ENCODE data around the gene AASDH. TPM values are rescaled to one million over a fixed set of nuclear protein-coding genes. Genes with fewer than 3 reads are reported as not detected.

Gene AASDH
- total RNA-seq, 2 experiments from 2014 or later = 10.4 to 13.9 TPM

GRCh38 chr4:56360071-56360470 is 27.2 kb downstream of the AASDH start:
- CTCF ChIA-PET (ENCODE audit: unreplicated experiment) = no interaction called here

GRCh38 chr4:56356650-56357049 is 30.6 kb downstream of the AASDH start:
- ChIA-PET CTCF (ENCODE audit: unreplicated experiment) (interaction anchor here (0.6 kb wide), 1 partner anchor 74 kb away, joined by 4 read pairs; no protein-coding TSS in a partner anchor), POLR2A (no interaction called here)
- TF ChIP-seq EZH2phosphoT487 (IDR thresholded peaks at IDR 0.05; ENCODE audit: borderline replicate concordance, low read depth, low read length) (no peak), CTCF (conservative IDR thresholded peaks at IDR 0.05; ENCODE audit: low read length) (no peak)
- H3K79me2 ChIP-seq (ENCODE audit: insufficient read depth, low read depth, low read length) = no peaks in the 10 kb centered on the region
- H3K4me1 ChIP-seq (ENCODE audit: insufficient read depth, low read length, poor library complexity, severe bottlenecking) = no peaks in the 10 kb centered on the region
- H3K27ac ChIP-seq (ENCODE audit: low read depth, low read length, poor library complexity, severe bottlenecking) = no peak overlapping the region
- H2AFZ ChIP-seq (ENCODE audit: low read length) = no peak overlapping the region
- H3K36me3 ChIP-seq (ENCODE audit: insufficient read depth, low read length) = peaks cover 6% of the 10 kb centered on the region
- no peaks in the 10 kb centered on the region for H4K20me1 ChIP-seq (ENCODE audit: insufficient read depth, low read length)
- no peak overlapping the region for H3K4me3 ChIP-seq (ENCODE audit: low read depth, low read length, poor library complexity, severe bottlenecking)
- no TSS peak for BruUV-seq (replicated peaks)
- H3K4me2 ChIP-seq (ENCODE audit: low read length) = no peak overlapping the region
- no peak for DNase-seq (ENCODE audit: low spot score)
- intact Hi-C loops (cut with micrococcal nuclease; ENCODE audit: unreplicated experiment) = no loop called here
- no peaks in the 10 kb centered on the region for H3K9me2 ChIP-seq (ENCODE audit: insufficient read depth, low read length)
- no peaks in the 10 kb centered on the region for H3K9me3 ChIP-seq (ENCODE audit: low read length)

More at GRCh38 chr4:56360071-56360470, 27.2 kb downstream of the AASDH start:
- no peak for TF ChIP-seq EZH2phosphoT487 (IDR thresholded peaks at IDR 0.05; ENCODE audit: borderline replicate concordance, low read depth, low read length)
- TF ChIP-seq CTCF (conservative IDR thresholded peaks at IDR 0.05; ENCODE audit: low read length) = no peak
- no peak for DNase-seq (ENCODE audit: low spot score)
- H3K4me3 ChIP-seq (ENCODE audit: low read depth, low read length, poor library complexity, severe bottlenecking) = no peak overlapping the region
- H3K27ac ChIP-seq (ENCODE audit: low read depth, low read length, poor library complexity, severe bottlenecking) = no peak overlapping the region
- no peaks in the 10 kb centered on the region for H3K9me3 ChIP-seq (ENCODE audit: low read length)
- intact Hi-C loops (cut with micrococcal nuclease; ENCODE audit: unreplicated experiment) = no loop called here
- no peak overlapping the region for H3K4me2 ChIP-seq (ENCODE audit: low read length)
- no peak overlapping the region for H2AFZ ChIP-seq (ENCODE audit: low read length)
- H3K36me3 ChIP-seq (ENCODE audit: insufficient read depth, low read length) = peaks cover 7% of the 10 kb centered on the region
- H3K4me1 ChIP-seq (ENCODE audit: insufficient read depth, low read length, poor library complexity, severe bottlenecking) = no peaks in the 10 kb centered on the region
- H3K9me2 ChIP-seq (ENCODE audit: insufficient read depth, low read length) = no peaks in the 10 kb centered on the region
- POLR2A ChIA-PET = interaction anchor here (1.2 kb wide), 1 partner anchor 11 kb away, joined by 3 read pairs; no protein-coding TSS in a partner anchor
- H3K79me2 ChIP-seq (ENCODE audit: insufficient read depth, low read depth, low read length) = no peaks in the 10 kb centered on the region
- no peaks in the 10 kb centered on the region for H4K20me1 ChIP-seq (ENCODE audit: insufficient read depth, low read length)
- BruUV-seq (replicated peaks) = no TSS peak

- no peak for DNase-seq (ENCODE audit: low spot score)
- Histone ChIP-seq H4K20me1 (ENCODE audit: insufficient read depth, low read length) (no peaks in the 10 kb centered on the region), H2AFZ (ENCODE audit: low read length) (no peak overlapping the region), H3K4me1 (ENCODE audit: insufficient read depth, low read length, poor library complexity, severe bottlenecking) (no peaks in the 10 kb centered on the region), H3K9me2 (ENCODE audit: insufficient read depth, low read length) (no peaks in the 10 kb centered on the region), H3K79me2 (ENCODE audit: insufficient read depth, low read depth, low read length) (no peaks in the 10 kb centered on the region), H3K36me3 (ENCODE audit: insufficient read depth, low read length) (peaks cover 23% of the 10 kb centered on the region), H3K9me3 (ENCODE audit: low read length) (no peaks in the 10 kb centered on the region), H3K4me3 (ENCODE audit: low read depth, low read length, poor library complexity, severe bottlenecking) (no peak overlapping the region), H3K4me2 (ENCODE audit: low read length) (no peak overlapping the region), H3K27ac (ENCODE audit: low read depth, low read length, poor library complexity, severe bottlenecking) (no peak overlapping the region)
- CTCF ChIA-PET (ENCODE audit: unreplicated experiment) = no interaction called here
- POLR2A ChIA-PET = interaction anchor here (0.7 kb wide), 1 partner anchor 11 kb away, joined by 3 read pairs; no protein-coding TSS in a partner anchor
- TF ChIP-seq CTCF (conservative IDR thresholded peaks at IDR 0.05; ENCODE audit: low read length) = no peak
- TF ChIP-seq EZH2phosphoT487 (IDR thresholded peaks at IDR 0.05; ENCODE audit: borderline replicate concordance, low read depth, low read length) = no peak
- intact Hi-C loops (cut with micrococcal nuclease; ENCODE audit: unreplicated experiment) = no loop called here
- no TSS peak for BruUV-seq (replicated peaks)
These were observed 38.7 kb downstream of the AASDH start for GRCh38 chr4:56348576-56348975.

All from OCI-LY7 (cell line).